Tibial artery (tissue), 4 donors: ENCODE measurements around the gene CANX.
"Not testable (repeated sequence)": the region's sequence is repeated elsewhere in the genome, so short reads cannot be mapped to it uniquely, and the experiment has no call there.

Experiments used
- DNase-seq, 2 donors: peaks; one replicate each; pipeline ENCODE4 v3.0.0-alpha.2; 2019
- H3K27ac ChIP-seq, 2 donors: fragments of 200-600 bp; sonication (generic) in 1 of 2; 1 replicate in 1 of 2; 2 replicates in 1 of 2; pipeline ENCODE4 v1.5.1; 2018 to 2019; ENCODE audit warnings: mild to moderate bottlenecking in 1 of 2
- H3K27me3 ChIP-seq, 2 donors: fragments of 200-600 bp; sonication (generic) in 1 of 2; one replicate each; pipeline versions ENCODE4 v1.5.1 to v1.6.0; 2016 to 2019
- H3K36me3 ChIP-seq, 3 donors: fragments of 200-600 bp; sonication (generic) in 2 of 3; one replicate each; pipeline ENCODE4 v1.5.1; 2016 to 2019; ENCODE audit warnings: mild to moderate bottlenecking in 2 of 3
- H3K4me1 ChIP-seq, 4 donors: fragments of 200-600 bp; sonication (generic) in 2 of 4; 1 replicate in 3 of 4; 2 replicates in 1 of 4; pipeline ENCODE4 v1.5.1; 2016 to 2019
- H3K4me3 ChIP-seq, 2 donors: fragments of 200-600 bp; sonication (generic) in 1 of 2; 1 replicate in 1 of 2; 2 replicates in 1 of 2; pipeline ENCODE4 v1.5.1; 2018 to 2019; ENCODE audit warnings: mild to moderate bottlenecking in 2 of 2
- H3K9me3 ChIP-seq, 3 donors: fragments of 200-600 bp; sonication (generic) in 1 of 3; one replicate each; pipeline ENCODE4 v1.5.1; 2016 to 2019
- intact Hi-C: fragments of 100-400 bp; cut with DNase I; formaldehyde crosslinking; loops from one replicate; pipeline ENCODE4 v1.15.0; 2023; ENCODE audit warnings: low total_unique reads
- TF ChIP-seq, protein P1 (sequence below), 2 experiments: fragments of 200-600 bp in 1 of 2; fragments of 450-650 bp in 1 of 2; IDR thresholded peaks; one replicate each; pipeline ENCODE4 v1.5.1; 2017 to 2019; ENCODE audit warnings: antibody characterized with exemption in 2 of 2, mild to moderate bottlenecking in 1 of 2, moderate library complexity in 1 of 2

CANX gene, protein sequence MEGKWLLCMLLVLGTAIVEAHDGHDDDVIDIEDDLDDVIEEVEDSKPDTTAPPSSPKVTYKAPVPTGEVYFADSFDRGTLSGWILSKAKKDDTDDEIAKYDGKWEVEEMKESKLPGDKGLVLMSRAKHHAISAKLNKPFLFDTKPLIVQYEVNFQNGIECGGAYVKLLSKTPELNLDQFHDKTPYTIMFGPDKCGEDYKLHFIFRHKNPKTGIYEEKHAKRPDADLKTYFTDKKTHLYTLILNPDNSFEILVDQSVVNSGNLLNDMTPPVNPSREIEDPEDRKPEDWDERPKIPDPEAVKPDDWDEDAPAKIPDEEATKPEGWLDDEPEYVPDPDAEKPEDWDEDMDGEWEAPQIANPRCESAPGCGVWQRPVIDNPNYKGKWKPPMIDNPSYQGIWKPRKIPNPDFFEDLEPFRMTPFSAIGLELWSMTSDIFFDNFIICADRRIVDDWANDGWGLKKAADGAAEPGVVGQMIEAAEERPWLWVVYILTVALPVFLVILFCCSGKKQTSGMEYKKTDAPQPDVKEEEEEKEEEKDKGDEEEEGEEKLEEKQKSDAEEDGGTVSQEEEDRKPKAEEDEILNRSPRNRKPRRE

DNA sequence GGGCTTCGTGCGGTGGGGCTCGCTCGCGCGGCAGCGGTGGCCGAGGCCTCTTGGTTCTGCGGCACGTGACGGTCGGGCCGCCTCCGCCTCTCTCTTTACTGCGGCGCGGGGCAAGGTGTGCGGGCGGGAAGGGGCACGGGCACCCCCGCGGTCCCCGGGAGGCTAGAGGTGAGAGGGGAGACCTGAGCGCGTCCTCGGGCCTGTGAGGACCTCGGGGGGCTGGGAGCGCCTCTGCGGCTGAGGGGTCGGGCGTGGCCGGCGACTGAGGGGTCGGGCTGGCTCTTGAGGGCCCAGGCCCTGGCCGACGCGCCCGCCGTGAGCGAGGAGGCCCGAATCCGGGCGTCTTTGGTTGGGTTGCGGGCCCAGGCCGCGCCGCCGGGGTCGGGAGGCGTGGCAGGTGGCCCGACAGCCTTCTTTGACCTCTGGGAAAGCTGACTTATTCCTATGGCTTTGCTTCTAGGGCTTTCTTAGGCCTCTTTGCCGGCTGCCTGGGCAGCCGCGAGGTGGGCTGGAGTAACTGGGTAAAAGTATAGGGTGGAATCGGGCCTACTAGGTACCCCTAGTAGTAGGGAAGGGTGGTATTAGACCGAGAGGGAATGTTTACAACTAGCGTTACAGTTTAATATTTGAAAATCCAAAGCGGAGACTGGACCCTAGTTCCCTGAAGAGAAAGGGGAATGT, at the start of gene CANX:
TSS of gene CANX (plus strand) at position 33 of the 681 bp plus-strand sequence. CDS start 6,715 bp downstream, outside the sequence.
- Histone ChIP-seq H3K4me1 (peaks cover 0 to 39% (median 19%) of the 10 kb centered on the region in 4 donors), H3K36me3 (peaks cover 0 to 11% (median under 1%) of the 10 kb centered on the region in 3 donors), H3K27ac (peak within 1 kb of the TSS; percentile 99 to 100), H3K27me3 (no peaks in the 10 kb centered on the region), H3K4me3 (peak within 1 kb of the TSS; percentile 93 to 98), H3K9me3 (no peaks in the 10 kb centered on the region)
- no peak for DNase-seq
- TF ChIP-seq, protein P1, sequence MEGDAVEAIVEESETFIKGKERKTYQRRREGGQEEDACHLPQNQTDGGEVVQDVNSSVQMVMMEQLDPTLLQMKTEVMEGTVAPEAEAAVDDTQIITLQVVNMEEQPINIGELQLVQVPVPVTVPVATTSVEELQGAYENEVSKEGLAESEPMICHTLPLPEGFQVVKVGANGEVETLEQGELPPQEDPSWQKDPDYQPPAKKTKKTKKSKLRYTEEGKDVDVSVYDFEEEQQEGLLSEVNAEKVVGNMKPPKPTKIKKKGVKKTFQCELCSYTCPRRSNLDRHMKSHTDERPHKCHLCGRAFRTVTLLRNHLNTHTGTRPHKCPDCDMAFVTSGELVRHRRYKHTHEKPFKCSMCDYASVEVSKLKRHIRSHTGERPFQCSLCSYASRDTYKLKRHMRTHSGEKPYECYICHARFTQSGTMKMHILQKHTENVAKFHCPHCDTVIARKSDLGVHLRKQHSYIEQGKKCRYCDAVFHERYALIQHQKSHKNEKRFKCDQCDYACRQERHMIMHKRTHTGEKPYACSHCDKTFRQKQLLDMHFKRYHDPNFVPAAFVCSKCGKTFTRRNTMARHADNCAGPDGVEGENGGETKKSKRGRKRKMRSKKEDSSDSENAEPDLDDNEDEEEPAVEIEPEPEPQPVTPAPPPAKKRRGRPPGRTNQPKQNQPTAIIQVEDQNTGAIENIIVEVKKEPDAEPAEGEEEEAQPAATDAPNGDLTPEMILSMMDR (IDR thresholded peaks at IDR 0.05): no peak
- intact Hi-C loops: loop anchor here (5.0 kb wide), 1 partner anchor 158 kb away; the partner anchor contains the start of gene MRNIP

DNA sequence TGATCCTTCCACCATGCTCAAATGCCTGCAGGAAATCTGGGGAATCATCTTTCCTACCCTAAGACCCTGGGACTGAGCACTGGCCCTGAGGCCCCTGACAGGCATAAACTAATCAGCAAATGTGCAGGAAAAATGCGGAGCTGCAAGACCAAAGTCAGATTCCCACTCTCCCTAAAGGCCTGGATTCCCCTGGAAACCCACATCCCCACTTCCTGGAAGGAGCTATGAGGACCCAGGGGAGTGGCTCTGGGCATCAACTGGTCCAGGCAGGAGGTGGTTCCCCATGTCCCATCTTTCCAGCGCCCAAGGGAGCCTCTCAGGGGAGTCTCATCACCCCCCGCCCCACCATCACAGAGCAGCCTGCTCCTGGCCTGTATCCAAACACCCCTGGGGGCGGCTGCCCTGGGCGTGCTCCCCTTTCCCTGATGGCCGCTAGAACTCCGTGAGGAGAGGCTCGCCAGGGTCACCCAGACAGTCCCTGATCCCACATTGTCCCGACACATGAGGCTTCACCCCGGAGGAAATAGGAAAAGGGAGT, 49.5 kb upstream of the CANX start:
- H3K4me3 ChIP-seq, H3K36me3 ChIP-seq, H3K27ac ChIP-seq, H3K9me3 ChIP-seq, H3K27me3 ChIP-seq, DNase-seq, intact Hi-C loops, H3K4me1 ChIP-seq: not testable (repeated sequence)

DNA sequence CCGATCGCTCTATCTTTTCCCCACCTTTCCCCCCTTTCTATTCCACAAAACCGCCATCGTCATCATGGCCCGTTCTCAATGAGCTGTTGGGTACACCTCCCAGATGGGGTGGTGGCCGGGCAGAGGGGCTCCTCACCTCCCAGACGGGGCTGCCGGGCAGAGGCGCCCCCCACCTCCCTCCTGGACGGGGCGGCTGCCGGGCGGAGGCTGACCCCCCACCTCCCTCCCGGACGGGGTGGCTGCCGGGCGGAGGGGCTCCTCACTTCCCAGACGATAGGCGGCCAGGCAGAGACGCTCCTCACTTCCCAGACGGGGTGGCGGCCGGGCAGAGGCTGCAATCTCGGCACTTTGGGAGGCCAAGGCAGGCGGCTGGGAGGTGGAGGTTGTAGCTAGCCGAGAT, 48.5 kb upstream of the CANX start:
- intact Hi-C loops, H3K36me3 ChIP-seq, H3K4me1 ChIP-seq, H3K27ac ChIP-seq, H3K4me3 ChIP-seq, H3K9me3 ChIP-seq, DNase-seq, H3K27me3 ChIP-seq: not testable (repeated sequence)

DNA sequence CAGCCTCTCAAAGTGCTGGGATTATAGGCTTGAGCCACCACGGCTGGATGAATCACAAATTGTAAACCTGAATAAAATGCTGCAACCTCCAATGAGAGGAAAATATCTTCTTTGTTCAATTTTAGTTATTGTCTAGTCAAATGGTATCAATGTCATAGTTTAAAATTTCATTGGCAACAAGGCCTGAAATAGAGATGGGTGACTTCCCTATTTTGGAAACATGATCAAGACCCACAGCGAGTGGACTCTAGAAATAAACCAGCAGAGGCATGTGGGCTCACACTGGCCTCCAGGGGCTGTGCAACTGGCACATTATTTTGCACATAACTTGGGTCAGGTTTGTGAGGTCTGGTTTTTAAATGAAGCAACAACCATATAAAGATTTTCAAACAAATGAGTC, 45.6 kb upstream of the CANX start:
- H3K27me3 ChIP-seq, DNase-seq, intact Hi-C loops, H3K9me3 ChIP-seq, H3K36me3 ChIP-seq, H3K4me3 ChIP-seq, H3K4me1 ChIP-seq, H3K27ac ChIP-seq: not testable (repeated sequence)

DNA sequence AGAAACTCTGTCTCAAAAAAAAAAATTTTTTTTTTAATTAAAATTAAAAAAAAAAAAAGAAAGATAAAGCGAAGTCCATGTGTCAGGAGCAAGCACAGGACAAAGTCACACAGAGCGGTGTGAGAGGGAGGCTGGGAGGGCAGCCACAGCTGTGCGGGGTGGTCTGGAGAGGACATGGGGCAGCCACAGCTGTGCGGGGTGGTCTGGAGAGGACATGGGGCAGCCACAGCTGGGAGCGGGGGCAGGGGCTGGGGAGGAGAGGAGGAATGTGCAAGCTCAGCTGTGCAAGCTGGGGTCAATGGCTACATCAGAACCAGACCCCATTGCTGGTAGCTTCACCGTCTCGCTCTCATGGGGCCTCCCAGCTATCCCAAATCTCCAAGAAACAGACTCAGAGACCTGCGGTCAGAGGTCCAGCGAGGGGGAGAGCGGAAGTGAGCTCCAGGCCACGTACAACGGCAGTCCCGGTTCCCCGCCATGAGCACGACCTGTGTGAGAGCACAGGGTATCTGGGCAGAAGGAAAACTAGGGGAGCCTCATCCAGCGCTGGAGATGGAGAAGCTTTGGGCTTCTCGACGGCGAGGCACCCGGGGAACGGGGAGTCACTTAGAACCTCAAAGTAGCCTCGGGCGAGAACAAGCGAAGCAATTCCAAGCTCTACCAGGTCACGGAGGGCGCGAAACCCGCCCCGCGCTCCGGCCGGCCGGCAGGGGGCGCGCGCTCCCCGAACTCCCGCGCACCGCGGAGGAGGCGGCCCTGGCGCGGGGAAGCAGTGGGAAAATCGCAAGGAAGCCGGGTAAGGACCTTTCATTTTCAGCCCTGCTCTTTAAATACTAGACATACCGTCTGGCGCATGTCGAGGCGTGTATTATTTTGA, 41.2 kb upstream of the CANX start:
- H3K27me3 ChIP-seq, DNase-seq, H3K9me3 ChIP-seq, H3K4me1 ChIP-seq, H3K36me3 ChIP-seq, intact Hi-C loops, H3K27ac ChIP-seq: not testable (repeated sequence)
- peak overlapping the region in 1 of 2 donors; percentile 27 for H3K4me3 ChIP-seq

DNA sequence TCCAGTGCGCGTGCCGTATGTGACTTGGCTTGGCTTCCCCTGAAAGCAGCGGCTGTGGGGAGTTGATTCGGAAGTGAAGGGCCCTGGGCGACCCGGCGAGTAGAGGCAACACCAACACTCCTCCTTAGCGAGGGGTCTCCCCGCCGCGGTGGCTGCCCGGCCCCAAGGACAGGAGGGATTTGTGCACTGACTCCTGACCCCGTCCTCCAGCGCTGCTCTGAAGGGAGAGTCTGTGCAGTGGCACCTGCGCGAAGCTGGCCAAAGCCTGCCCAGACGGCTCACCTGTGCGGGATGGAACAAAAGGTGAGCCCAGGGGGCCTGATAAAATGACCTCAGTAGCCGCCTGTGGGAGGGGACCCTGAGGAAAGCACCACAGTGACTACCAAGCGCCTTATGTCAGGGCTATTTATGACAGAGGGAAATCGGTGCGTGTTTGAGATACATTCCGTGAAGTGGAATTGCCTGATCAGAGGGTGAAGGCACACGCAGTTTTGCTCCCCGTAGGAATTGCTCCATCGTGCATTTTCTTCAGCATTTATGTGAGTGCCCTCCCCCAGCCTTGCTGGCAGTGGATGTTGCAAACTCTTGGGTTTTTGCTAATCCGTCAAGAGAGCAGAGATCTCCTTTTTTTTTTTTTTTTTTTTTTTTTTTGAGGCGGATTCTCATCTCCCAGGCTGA, 40.4 kb upstream of the CANX start:
- DNase-seq, H3K4me1 ChIP-seq, H3K9me3 ChIP-seq, H3K27me3 ChIP-seq, H3K36me3 ChIP-seq, intact Hi-C loops: not testable (repeated sequence)
- Histone ChIP-seq H3K4me3 (peak overlapping the region; percentile 51 to 56), H3K27ac (peak overlapping the region in 1 of 2 donors; percentile 61)

DNA sequence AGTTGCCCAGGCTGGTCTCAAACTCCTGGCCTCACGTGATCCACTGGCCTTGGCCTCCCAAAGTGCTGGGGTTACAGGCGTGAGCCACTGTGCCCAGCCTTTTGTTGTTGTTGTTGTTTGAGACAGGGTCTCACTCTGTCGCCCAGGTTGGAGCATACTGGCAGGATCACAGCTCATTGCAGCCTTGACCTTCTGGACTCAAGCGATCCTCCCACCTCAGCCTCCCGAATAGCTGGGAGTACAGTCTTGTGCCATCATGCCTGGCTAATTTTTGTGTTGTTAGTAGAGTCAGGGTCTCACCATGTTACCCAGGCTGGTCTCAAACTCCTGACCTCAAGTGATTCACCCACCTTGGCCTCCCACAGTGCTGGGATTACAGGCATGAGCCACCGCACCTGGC, 37.1 kb upstream of the CANX start:
- H3K27ac ChIP-seq, intact Hi-C loops, H3K9me3 ChIP-seq, DNase-seq, H3K4me1 ChIP-seq, H3K4me3 ChIP-seq, H3K27me3 ChIP-seq: not testable (repeated sequence)
- H3K36me3 ChIP-seq: peaks cover 0 to 34% (median 3%) of the 10 kb centered on the region in 3 donors

DNA sequence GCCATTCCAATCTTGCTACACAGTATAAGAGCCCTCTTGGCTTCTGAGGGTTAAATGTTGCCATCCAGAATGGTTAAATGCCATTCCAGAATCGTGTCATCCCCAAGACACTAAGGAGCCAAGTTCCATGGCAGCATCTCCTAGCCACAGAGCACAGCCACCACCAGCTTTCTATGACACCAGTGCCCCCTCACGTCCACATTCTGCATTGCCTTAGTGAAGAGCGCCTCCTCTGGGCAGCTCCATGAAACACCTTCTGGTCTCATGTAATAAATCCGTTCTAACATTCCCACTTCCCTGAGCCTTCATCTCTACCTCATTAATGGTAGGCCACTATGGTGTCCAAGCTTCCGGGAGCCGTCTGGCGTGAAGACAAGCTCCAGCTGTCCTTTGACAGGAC, 30.4 kb upstream of the CANX start:
- no peaks in the 10 kb centered on the region for H3K4me1 ChIP-seq
- peaks cover 0 to 27% (median 3%) of the 10 kb centered on the region in 3 donors for H3K36me3 ChIP-seq
- H3K27ac ChIP-seq: no peak overlapping the region
- H3K4me3 ChIP-seq: no peak overlapping the region
- H3K9me3 ChIP-seq: no peaks in the 10 kb centered on the region
- DNase-seq: no peak
- no peaks in the 10 kb centered on the region for H3K27me3 ChIP-seq
- intact Hi-C loops: no loop called here
- TF ChIP-seq, protein P1 (IDR thresholded peaks at IDR 0.05): peak; percentile 40
